ENCODE data around the gene IL31. TPM values are rescaled to one million over a fixed set of nuclear protein-coding genes. Genes with fewer than 3 reads are reported as not detected.
"Not testable (repeated sequence)": the region's sequence is repeated elsewhere in the genome, so short reads cannot be mapped to it uniquely, and the experiment has no call there.

IL31 gene
- total RNA-seq, result under 1 TPM in 1 of 2 donors, not detected in 1; 0.87 TPM

- H3K9me3 Mint-ChIP-seq, result no peaks in the 10 kb centered on the region
- no peak within 1 kb of the TSS for H3K27ac Mint-ChIP-seq
- ATAC-seq (no peak), DNase-seq (ENCODE audit: low spot score in 2 of 2) (no peak)
- H3K36me3 Mint-ChIP-seq, result no peaks in the 10 kb centered on the region
These were observed at the start of gene IL31 for GRCh38 chr12:122174155-122174845. Gene IL31, minus strand, starts transcription at chr12:122174221. Its CDS starts 49 bp downstream, at chr12:122174172.

DNA sequence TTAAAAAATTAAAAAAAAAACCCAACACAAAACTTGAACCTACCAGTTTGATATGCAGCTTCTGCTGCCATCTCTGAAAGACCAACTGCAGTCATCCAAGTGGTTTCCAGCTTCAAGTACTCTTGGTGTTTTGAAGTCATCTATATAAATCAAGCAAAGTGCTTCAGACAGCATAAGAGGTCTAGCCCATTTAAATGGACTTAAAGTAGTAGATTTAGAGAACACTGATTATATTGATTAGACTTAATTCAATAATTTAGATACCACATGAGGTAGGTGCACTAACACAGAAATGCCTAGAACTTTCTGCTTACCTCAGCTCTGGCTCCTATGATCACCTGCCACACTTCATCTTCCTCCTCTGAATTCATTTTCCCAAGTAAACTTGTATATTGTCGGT, 42.4 kb upstream of the IL31 start:
- no peaks in the 10 kb centered on the region for H3K9me3 Mint-ChIP-seq
- no peak for DNase-seq (ENCODE audit: low spot score in 2 of 2)
- no peak for ATAC-seq
- H3K36me3 Mint-ChIP-seq, result peaks cover 10 to 31% of the 10 kb centered on the region in 2 donors
- peak overlapping the region in 1 of 2 donors; percentile 87 for H3K27ac Mint-ChIP-seq

DNA sequence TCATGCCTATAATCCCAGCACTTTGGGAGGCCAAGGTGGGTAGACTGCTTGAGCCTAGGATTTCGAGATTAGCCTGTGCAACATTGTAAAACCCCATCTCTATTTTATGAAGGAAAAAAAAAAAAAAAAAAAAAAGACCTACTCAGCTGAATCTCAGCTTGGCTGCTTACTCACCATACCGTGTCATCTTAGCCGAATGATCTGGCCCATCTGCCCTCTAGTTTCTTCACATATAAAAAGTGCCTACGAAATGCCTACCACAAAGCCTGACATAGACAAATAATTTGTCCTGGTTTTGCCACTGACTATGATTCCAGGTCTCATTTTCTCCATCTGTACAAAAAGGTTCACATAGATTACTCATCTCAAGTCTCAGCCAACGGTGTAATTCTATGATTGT, 41.8 kb upstream of the IL31 start:
- ATAC-seq, result no peak
- Mint-ChIP-seq H3K27ac (no peak overlapping the region), H3K36me3 (peaks cover 10 to 31% of the 10 kb centered on the region in 2 donors)

GRCh38 chr12:122208073-122208820, 34.2 kb upstream of the IL31 start:
- ATAC-seq (no peak), DNase-seq (ENCODE audit: low spot score in 2 of 2) (peak in 1 of 2 donors; percentile 46)
- peaks cover 8 to 15% of the 10 kb centered on the region in 2 donors for H3K36me3 Mint-ChIP-seq
- H3K27ac Mint-ChIP-seq, result no peak overlapping the region
- H3K9me3 Mint-ChIP-seq, result no peaks in the 10 kb centered on the region

More for the DNA sequence above, 41.8 kb upstream of the IL31 start:
- DNase-seq (ENCODE audit: low spot score in 2 of 2), result no peak
- H3K9me3 Mint-ChIP-seq, result no peaks in the 10 kb centered on the region

- ATAC-seq (no peak), DNase-seq (ENCODE audit: low spot score in 2 of 2) (peak in 1 of 2 donors; percentile 18)
- peak overlapping the region in 1 of 2 donors; percentile 68 for H3K27ac Mint-ChIP-seq
- H3K36me3 Mint-ChIP-seq, result peaks cover 8 to 14% of the 10 kb centered on the region in 2 donors
- H3K9me3 Mint-ChIP-seq, result no peaks in the 10 kb centered on the region
These were observed 33.4 kb upstream of the IL31 start for GRCh38 chr12:122207391-122207790.

GRCh38 chr12:122206976-122207375, 33.0 kb upstream of the IL31 start:
- ATAC-seq (no peak), DNase-seq (ENCODE audit: low spot score in 2 of 2) (no peak)
- H3K36me3 Mint-ChIP-seq, result peaks cover 8 to 11% of the 10 kb centered on the region in 2 donors
- H3K9me3 Mint-ChIP-seq, result no peaks in the 10 kb centered on the region
- H3K27ac Mint-ChIP-seq, result no peak overlapping the region

GRCh38 chr12:122206111-122206881, 32.3 kb upstream of the IL31 start:
- Mint-ChIP-seq H3K9me3 (no peaks in the 10 kb centered on the region), H3K27ac (peak overlapping the region in 1 of 2 donors; percentile 50), H3K36me3 (peaks cover 8 to 10% of the 10 kb centered on the region in 2 donors)
- DNase-seq (ENCODE audit: low spot score in 2 of 2) (no peak), ATAC-seq (no peak)

GRCh38 chr12:122205053-122205925, 31.3 kb upstream of the IL31 start:
- Mint-ChIP-seq H3K9me3 (no peaks in the 10 kb centered on the region), H3K36me3 (peaks cover 8 to 10% of the 10 kb centered on the region in 2 donors), H3K27ac (peak overlapping the region in 1 of 2 donors; percentile 7)
- no peak for ATAC-seq
- DNase-seq (ENCODE audit: low spot score in 2 of 2), result no peak

GRCh38 chr12:122204167-122205052, 30.4 kb upstream of the IL31 start:
- no peak for DNase-seq (ENCODE audit: low spot score in 2 of 2)
- Mint-ChIP-seq H3K9me3 (no peaks in the 10 kb centered on the region), H3K27ac (peak overlapping the region; percentile 7 to 46), H3K36me3 (peaks cover 8 to 10% of the 10 kb centered on the region in 2 donors)
- ATAC-seq, result peak; percentile 2 to 24

DNA sequence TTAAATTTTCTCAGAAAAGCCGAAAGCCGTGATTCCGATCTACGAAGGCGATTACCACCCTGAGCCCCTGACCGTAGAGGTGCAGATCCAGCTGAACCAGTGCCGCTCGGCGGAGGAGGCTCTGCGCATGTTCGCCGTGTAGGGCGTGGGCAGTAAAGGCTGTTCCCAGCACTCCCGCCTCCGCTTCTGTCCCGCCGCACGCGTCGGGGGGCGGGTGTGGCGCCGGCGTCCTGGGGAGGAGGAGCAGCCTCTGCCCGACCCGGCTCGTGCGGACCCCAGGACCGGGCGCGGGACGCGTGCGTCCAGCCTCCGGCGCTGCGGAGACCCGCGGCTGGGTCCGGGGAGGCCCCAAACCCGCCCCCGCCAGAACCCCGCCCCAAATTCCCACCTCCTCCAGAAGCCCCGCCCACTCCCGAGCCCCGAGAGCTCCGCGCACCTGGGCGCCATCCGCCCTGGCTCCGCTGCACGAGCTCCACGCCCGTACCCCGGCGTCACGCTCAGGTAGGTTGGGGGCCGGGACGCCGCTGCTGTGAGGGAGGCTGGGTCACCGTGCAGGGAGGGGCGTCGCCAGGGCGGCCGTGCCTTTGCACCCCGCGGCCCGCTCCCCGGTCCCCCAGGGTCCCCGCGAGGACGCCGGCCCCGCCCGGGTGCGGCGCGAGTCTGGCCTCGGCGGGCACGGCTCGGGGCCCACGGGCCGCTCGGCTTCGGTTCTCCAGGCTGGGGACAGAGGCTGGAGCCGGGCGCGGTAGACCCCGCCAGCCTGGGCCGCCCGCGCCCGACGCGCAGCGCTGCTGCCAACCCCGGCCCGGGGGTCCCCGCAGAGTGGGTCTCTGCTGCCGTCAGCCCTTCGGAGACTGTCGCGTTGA, 29.5 kb upstream of the IL31 start, which contains the start of gene B3GNT4:
TSS of gene B3GNT4 (plus strand) at position 409 of the 866 bp plus-strand sequence. CDS start 910 bp downstream, outside the sequence.
- H3K27ac Mint-ChIP-seq, result peak within 1 kb of the TSS in 1 of 2 donors; percentile 46
- H3K36me3 Mint-ChIP-seq, result peaks cover 8 to 10% of the 10 kb centered on the region in 2 donors

DNA sequence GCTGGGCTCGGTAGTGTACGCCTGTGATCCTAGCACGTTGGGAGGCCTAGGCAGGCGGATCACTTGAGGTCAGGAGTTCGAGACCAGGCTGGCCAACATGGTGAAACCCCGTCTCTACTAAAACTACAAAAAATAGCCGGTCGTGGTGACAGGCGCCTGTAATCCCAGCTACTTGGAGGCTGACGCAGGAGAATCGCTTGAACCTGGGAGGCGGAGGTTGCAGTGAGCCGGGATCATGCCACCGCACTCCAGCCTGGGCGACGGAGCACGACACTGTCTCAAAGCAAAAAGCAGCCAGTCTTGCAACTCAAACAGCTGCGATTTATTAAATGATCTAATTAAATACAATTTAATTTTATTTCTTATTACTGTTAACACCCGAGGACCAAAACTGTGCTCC, 28.8 kb upstream of the IL31 start:
- H3K9me3 Mint-ChIP-seq; H3K27ac Mint-ChIP-seq; ATAC-seq; H3K36me3 Mint-ChIP-seq; DNase-seq (ENCODE audit: low spot score in 2 of 2): not testable (repeated sequence)

More for the DNA sequence above, 29.5 kb upstream of the IL31 start, which contains the start of gene B3GNT4:
- no peaks in the 10 kb centered on the region for H3K9me3 Mint-ChIP-seq
- ATAC-seq, result peak; percentile 58 to 81
- DNase-seq (ENCODE audit: low spot score in 2 of 2), result peak in 1 of 2 donors; percentile 76

DNA sequence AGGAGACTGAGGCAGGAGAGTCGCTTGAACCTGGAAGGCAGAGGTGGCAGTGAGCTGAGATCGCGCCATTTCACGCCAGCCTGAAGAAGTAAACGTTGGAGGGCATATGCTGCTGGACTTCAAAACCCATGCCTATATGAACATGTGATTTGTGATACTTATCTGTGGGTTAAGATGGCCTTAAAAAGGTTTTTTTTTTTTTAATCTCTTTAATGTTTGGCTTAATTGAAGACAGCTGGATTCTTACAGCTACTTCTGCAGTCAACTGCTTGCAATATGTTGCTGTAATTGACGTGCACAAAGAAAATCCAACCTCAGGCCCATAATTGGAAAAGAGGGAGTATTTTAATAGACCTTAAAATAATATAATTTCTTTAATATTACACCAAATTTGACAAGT, 28.0 kb upstream of the IL31 start:
- no peaks in the 10 kb centered on the region for H3K9me3 Mint-ChIP-seq
- ATAC-seq, result no peak
- DNase-seq (ENCODE audit: low spot score in 2 of 2), result no peak
- H3K27ac Mint-ChIP-seq, result no peak overlapping the region
- H3K36me3 Mint-ChIP-seq, result peaks cover 8 to 10% of the 10 kb centered on the region in 2 donors

GRCh38 chr12:122201381-122201780, 27.4 kb upstream of the IL31 start:
- H3K36me3 Mint-ChIP-seq, result peaks cover 8 to 10% of the 10 kb centered on the region in 2 donors
- no peak for DNase-seq (ENCODE audit: low spot score in 2 of 2)
- H3K27ac Mint-ChIP-seq, result no peak overlapping the region
- H3K9me3 Mint-ChIP-seq, result no peaks in the 10 kb centered on the region
- ATAC-seq, result no peak

DNA sequence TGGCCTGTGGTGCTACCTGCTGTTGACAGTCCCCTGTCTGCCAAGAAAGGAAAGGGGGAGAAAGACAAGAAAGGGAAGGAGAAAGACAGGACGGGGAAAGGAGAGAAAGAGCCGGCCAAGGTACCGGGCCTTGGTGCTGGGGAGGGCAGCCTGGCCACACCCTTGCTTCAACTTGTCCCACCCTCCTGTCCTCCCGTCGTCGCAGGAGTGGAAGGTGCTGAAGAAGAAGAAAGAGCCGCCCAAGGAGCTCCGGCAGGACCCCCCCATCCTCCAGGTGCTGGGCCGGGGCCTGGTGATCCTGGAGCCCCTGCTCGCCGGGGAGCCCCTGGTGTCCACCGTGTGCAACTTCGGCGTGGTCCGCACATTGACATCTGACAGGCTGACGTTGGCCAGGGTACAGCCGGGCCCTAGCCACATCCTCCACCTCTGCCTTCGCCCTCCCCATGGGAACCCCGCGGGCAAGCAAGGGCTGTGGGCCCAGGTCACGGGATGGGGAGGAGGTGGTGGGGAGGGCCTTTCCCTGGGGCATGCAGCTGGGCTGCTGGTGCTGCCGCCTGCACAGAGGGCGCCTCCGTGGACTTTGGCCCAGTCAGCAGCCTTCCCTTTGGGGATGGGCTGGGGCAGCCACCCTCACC, 26.6 kb upstream of the IL31 start:
- ATAC-seq, result no peak
- no peak overlapping the region for H3K27ac Mint-ChIP-seq
- peaks cover 2 to 3% of the 10 kb centered on the region in 2 donors for H3K9me3 Mint-ChIP-seq
- DNase-seq (ENCODE audit: low spot score in 2 of 2), result no peak
- peaks cover 8 to 10% of the 10 kb centered on the region in 2 donors for H3K36me3 Mint-ChIP-seq

All from activated naive CD4-positive, alpha-beta T cell treated with anti-CD3 and anti-CD28 coated beads, Interleukin-2, amount 50 U/mL, for 72 hours (primary cell).